ENCODE results near the gene RASD2.
"Not testable (repeated sequence)": the region's sequence is repeated elsewhere in the genome, so short reads cannot be mapped to it uniquely, and the experiment has no call there.

The RASD2 gene

GRCh38 chr22:35540595-35541253, at the start of gene RASD2:
RASD2 (plus strand) TSS chr22:35540831; CDS start chr22:35546810, 5,979 bp downstream.
- DNase-seq = no peak

GRCh38 chr22:35491061-35491907, 49.3 kb upstream of the RASD2 start:
- DNase-seq = not testable (repeated sequence)

- no peak for DNase-seq
Measured at GRCh38 chr22:35491908-35492380, 48.7 kb upstream of the RASD2 start.

GRCh38 chr22:35493074-35493473, 47.6 kb upstream of the RASD2 start:
- DNase-seq = no peak

- not testable (repeated sequence) for DNase-seq
Measured at GRCh38 chr22:35495711-35496110, 44.9 kb upstream of the RASD2 start.

GRCh38 chr22:35496768-35497312, 43.8 kb upstream of the RASD2 start:
- DNase-seq = no peak

GRCh38 chr22:35498026-35498800, 42.4 kb upstream of the RASD2 start:
- no peak for DNase-seq

- no peak for DNase-seq
Measured at GRCh38 chr22:35502836-35503235, 37.8 kb upstream of the RASD2 start.

GRCh38 chr22:35505399-35506258, 35.0 kb upstream of the RASD2 start:
- no peak for DNase-seq

- no peak for DNase-seq
Measured at GRCh38 chr22:35506259-35506570, 34.4 kb upstream of the RASD2 start.

- not testable (repeated sequence) for DNase-seq
Measured at GRCh38 chr22:35507851-35508250, 32.8 kb upstream of the RASD2 start.

GRCh38 chr22:35509451-35509850, 31.2 kb upstream of the RASD2 start:
- DNase-seq = no peak

GRCh38 chr22:35509960-35510359, 30.7 kb upstream of the RASD2 start:
- DNase-seq = no peak

GRCh38 chr22:35510481-35510934, 30.1 kb upstream of the RASD2 start:
- DNase-seq = no peak

GRCh38 chr22:35510951-35511350, 29.7 kb upstream of the RASD2 start:
- no peak for DNase-seq

- no peak for DNase-seq
Measured at GRCh38 chr22:35514366-35514765, 26.3 kb upstream of the RASD2 start.

GRCh38 chr22:35515952-35516351, 24.7 kb upstream of the RASD2 start:
- not testable (repeated sequence) for DNase-seq

- no peak for DNase-seq
Measured at GRCh38 chr22:35516723-35517122, 23.9 kb upstream of the RASD2 start.

- no peak for DNase-seq
Measured at GRCh38 chr22:35517207-35517606, 23.4 kb upstream of the RASD2 start.

- no peak for DNase-seq
Measured at GRCh38 chr22:35517769-35518530, 22.7 kb upstream of the RASD2 start.

GRCh38 chr22:35518811-35519210, 21.8 kb upstream of the RASD2 start:
- DNase-seq = no peak

Data from NCI-H226 (cell line).